PC-9 (cell line): ENCODE data around the gene CPEB2. TPM values are rescaled to one million over a fixed set of nuclear protein-coding genes. Genes with fewer than 3 reads are reported as not detected.
A peak's percentile ranks its signal among the peaks of the same experiment; 100 is the strongest.

Source experiments
- BruUV-seq: library from RNA; stranded (reverse); fragments of 400-500 nt; replicated peaks from 2 replicates; lab custom pipeline; 2021; lab: Mats Ljungman, UMichigan
- CTCF ChIA-PET: fragments of 300-600 bp; sonication (Branson Sonifier 250); formaldehyde crosslinking; loops from one replicate; lab custom pipeline; 2022; ENCODE audit warnings: antibody characterized with exemption; lab: Charles Lee
- POLR2A ChIA-PET: fragments of 300-600 bp; sonication (Branson Sonifier 250); formaldehyde crosslinking; loops from one replicate; lab custom pipeline; 2022; ENCODE audit warnings: antibody characterized with exemption; ENCODE audit not compliant: unreplicated experiment; lab: Charles Lee
- DNase-seq, 2 experiments: peaks; one replicate each; pipeline versions ENCODE4 v3.0.0 to v3.0.0-alpha.2; 2015 to 2022; ENCODE audit warnings: mixed read lengths in 1 of 2
- H2AFZ ChIP-seq: fragments of 200-600 bp; sonication (generic); 2 replicates; pipeline ENCODE4 v1.8.1; 2017; ENCODE audit warnings: antibody characterized with exemption
- H3F3A ChIP-seq: fragments of 200-600 bp; sonication (generic); 2 replicates; pipeline ENCODE4 v1.8.1; 2017; ENCODE audit warnings: antibody characterized with exemption, mild to moderate bottlenecking, low read depth; ENCODE audit not compliant: insufficient read depth
- H3K27ac ChIP-seq: fragments of 200-600 bp; sonication (generic); 2 replicates; pipeline ENCODE4 v1.6.1; 2016; ENCODE audit warnings: mixed run types
- H3K27me3 ChIP-seq: fragments of 200-600 bp; sonication (generic); 2 replicates; pipeline ENCODE4 v1.6.1; 2016; ENCODE audit warnings: low read depth, mixed run types; ENCODE audit not compliant: insufficient read depth
- H3K36me3 ChIP-seq: fragments of 200-600 bp; sonication (generic); 2 replicates; pipeline ENCODE4 v1.6.1; 2016; ENCODE audit warnings: low read depth, mixed run types
- H3K4me1 ChIP-seq: fragments of 200-600 bp; sonication (generic); replicated peaks from 2 replicates; pipeline ENCODE4 v1.6.1; 2016; ENCODE audit warnings: mixed run types; ENCODE audit not compliant: insufficient read depth
- H3K4me2 ChIP-seq: fragments of 200-600 bp; sonication (generic); 2 replicates; pipeline ENCODE4 v1.6.1; 2017; ENCODE audit warnings: mixed run types
- H3K4me3 ChIP-seq: fragments of 200-600 bp; sonication (generic); 2 replicates; pipeline ENCODE4 v1.6.1; 2016; ENCODE audit warnings: mixed run types
- H3K79me2 ChIP-seq: fragments of 200-600 bp; sonication (generic); 2 replicates; pipeline ENCODE4 v1.6.1; 2017; ENCODE audit warnings: low read depth, mixed run types
- H3K9me2 ChIP-seq: fragments of 200-600 bp; sonication (generic); 2 replicates; pipeline ENCODE4 v1.8.1; 2017; ENCODE audit warnings: mild to moderate bottlenecking; ENCODE audit not compliant: insufficient read depth
- H3K9me3 ChIP-seq: fragments of 200-600 bp; sonication (generic); 2 replicates; pipeline ENCODE4 v1.8.1; 2016; ENCODE audit warnings: low read depth; ENCODE audit not compliant: insufficient read depth
- H4K20me1 ChIP-seq: fragments of 200-600 bp; sonication (generic); 2 replicates; pipeline ENCODE4 v1.8.1; 2017; ENCODE audit not compliant: insufficient read depth
- EZH2 ChIP-seq: fragments of 200-600 bp; sonication (generic); IDR thresholded peaks from 2 replicates; pipeline ENCODE4 v1.8.0; 2017; ENCODE audit warnings: antibody characterized with exemption, low read depth
- intact Hi-C: fragments of 100-400 bp; cut with micrococcal nuclease; formaldehyde crosslinking; loops from one replicate; pipeline ENCODE4 v1.10.0; 2022; ENCODE audit not compliant: unreplicated experiment
- total RNA-seq: library from RNA; stranded (reverse); gene quantifications from 2 replicates; pipeline ENCODE4 v1.2.3, GENCODE V29; 2021
- TF ChIP-seq, protein P1 (sequence below): fragments of 200-600 bp; sonication (generic); conservative IDR thresholded peaks from 2 replicates; pipeline ENCODE4 v1.6.1; 2017; ENCODE audit warnings: mixed run types, antibody characterized with exemption, mild to moderate bottlenecking, moderate library complexity

The CPEB2 gene
- total RNA-seq, 1 experiment from 2014 or later, result 9.4 TPM

DNA sequence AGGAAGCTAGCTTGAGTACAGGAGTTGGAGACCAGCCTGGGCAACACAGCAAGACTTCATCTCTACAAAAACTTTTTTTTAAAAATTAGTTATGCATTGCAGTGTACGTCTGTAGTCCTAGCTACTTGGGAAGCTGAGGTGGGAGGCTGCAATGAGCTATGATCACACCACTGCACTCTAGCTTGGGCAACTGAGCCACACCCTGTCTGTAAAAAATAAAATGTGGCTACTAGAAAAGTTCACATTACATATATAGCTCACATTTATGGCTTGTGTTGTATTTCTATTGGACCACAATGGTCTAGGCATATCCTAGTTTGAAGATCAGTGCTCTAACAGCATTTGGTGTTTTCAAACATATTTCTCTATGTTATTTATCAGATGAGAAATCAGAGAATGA lies 11.8 kb upstream of the CPEB2 start:
- H2AFZ ChIP-seq, result no peak overlapping the region
- no TSS peak for BruUV-seq
- no peaks in the 10 kb centered on the region; the same call in 1 of the 2 replicates for H3K9me2 ChIP-seq
- no peak overlapping the region for H3K27ac ChIP-seq
- no peak overlapping the region for H3K4me3 ChIP-seq
- no peak overlapping the region for H3K4me2 ChIP-seq
- intact Hi-C loops, result no loop called here
- CTCF ChIA-PET, result no interaction called here
- no peak for DNase-seq
- H3F3A ChIP-seq, result no peaks in the 10 kb centered on the region
- POLR2A ChIA-PET, result no interaction called here
- H3K27me3 ChIP-seq, result no peaks in the 10 kb centered on the region
- H3K4me1 ChIP-seq, result no peaks in the 10 kb centered on the region; the same call in 1 of the 2 replicates
- H3K79me2 ChIP-seq, result no peaks in the 10 kb centered on the region
- no peaks in the 10 kb centered on the region for H4K20me1 ChIP-seq
- H3K9me3 ChIP-seq, result no peaks in the 10 kb centered on the region
- H3K36me3 ChIP-seq, result no peaks in the 10 kb centered on the region
- TF ChIP-seq, protein P1, sequence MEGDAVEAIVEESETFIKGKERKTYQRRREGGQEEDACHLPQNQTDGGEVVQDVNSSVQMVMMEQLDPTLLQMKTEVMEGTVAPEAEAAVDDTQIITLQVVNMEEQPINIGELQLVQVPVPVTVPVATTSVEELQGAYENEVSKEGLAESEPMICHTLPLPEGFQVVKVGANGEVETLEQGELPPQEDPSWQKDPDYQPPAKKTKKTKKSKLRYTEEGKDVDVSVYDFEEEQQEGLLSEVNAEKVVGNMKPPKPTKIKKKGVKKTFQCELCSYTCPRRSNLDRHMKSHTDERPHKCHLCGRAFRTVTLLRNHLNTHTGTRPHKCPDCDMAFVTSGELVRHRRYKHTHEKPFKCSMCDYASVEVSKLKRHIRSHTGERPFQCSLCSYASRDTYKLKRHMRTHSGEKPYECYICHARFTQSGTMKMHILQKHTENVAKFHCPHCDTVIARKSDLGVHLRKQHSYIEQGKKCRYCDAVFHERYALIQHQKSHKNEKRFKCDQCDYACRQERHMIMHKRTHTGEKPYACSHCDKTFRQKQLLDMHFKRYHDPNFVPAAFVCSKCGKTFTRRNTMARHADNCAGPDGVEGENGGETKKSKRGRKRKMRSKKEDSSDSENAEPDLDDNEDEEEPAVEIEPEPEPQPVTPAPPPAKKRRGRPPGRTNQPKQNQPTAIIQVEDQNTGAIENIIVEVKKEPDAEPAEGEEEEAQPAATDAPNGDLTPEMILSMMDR, result no peak
- no peak for TF ChIP-seq EZH2

DNA sequence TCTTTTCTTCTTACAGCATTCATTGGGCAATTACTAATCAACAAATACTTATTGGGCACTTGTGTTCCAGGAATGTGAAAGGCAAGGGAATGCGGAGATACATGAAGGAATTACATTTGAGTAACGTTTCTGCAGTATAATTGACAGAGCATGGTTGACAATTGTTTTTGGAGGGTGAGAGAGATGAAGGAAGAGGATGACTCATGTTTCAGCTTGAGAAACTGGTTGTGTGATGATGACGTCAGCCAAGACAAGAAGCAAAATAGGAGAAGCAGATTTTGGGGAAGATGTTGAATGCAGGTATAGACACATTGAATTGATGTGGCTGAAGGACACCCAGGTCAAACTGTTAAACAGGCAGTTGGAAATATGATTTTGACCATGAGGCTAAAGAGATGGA lies 8.0 kb upstream of the CPEB2 start:
- no peaks in the 10 kb centered on the region for H3K36me3 ChIP-seq
- intact Hi-C loops, result no loop called here
- no peaks in the 10 kb centered on the region for H3K9me2 ChIP-seq
- no peaks in the 10 kb centered on the region; the same call in 1 of the 2 replicates for H3K4me1 ChIP-seq
- ChIA-PET CTCF (no interaction called here), POLR2A (interaction anchor here (0.6 kb wide), 2 partner anchors 173 to 1222 kb away, joined by 4 to 11 read pairs; no protein-coding TSS in a partner anchor)
- no peak overlapping the region for H3K27ac ChIP-seq
- H3K27me3 ChIP-seq, result no peaks in the 10 kb centered on the region
- no peaks in the 10 kb centered on the region for H3F3A ChIP-seq
- no peaks in the 10 kb centered on the region for H3K79me2 ChIP-seq
- no peak overlapping the region for H2AFZ ChIP-seq
- peak; percentile 21 to 67 for DNase-seq
- no peak overlapping the region for H3K4me3 ChIP-seq
- BruUV-seq, result no TSS peak
- no peaks in the 10 kb centered on the region for H4K20me1 ChIP-seq
- TF ChIP-seq EZH2, result no peak
- TF ChIP-seq, protein P1, result no peak
- H3K9me3 ChIP-seq, result no peaks in the 10 kb centered on the region
- H3K4me2 ChIP-seq, result peak overlapping the region; percentile 20; the same call in 1 of the 2 replicates

DNA sequence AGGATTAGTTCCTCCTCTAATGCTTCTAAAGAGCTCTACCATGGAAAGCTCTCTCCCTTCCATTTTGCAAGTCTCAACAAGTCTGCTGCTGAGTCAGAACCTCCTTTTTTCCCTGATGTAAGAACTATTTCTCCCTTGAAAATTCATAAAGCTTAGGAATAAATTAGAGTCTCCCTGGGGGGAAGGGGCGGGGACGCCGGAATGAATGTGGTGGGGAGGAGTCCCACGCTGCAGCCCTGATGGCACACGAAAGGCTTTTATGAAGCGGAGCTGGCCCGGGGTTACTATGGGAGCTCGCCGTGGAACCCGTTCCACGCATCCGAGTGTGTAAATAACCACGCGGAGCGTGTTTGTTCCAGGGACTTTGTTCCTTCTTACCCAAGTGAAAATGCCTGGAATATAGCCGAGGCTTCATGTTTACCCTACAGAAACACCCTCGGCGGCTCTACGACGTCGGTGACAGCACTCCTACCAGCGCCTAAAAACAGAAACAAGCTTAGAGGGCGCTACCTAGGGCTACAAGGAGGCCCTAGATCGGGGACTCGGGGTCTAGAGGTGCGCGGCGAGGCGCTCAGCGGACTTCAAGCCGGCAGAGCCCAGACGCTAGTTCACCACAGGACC lies 923 bp upstream of the CPEB2 start:
- Histone ChIP-seq H3K79me2 (peaks cover 15% of the 10 kb centered on the region), H4K20me1 (no peaks in the 10 kb centered on the region), H3K4me3 (peak overlapping the region; percentile 90), H3K27ac (peak overlapping the region; percentile 82), H2AFZ (peak overlapping the region; percentile 95), H3K27me3 (no peaks in the 10 kb centered on the region), H3K9me2 (no peaks in the 10 kb centered on the region), H3K4me2 (peak overlapping the region; percentile 68), H3K9me3 (no peaks in the 10 kb centered on the region), H3K36me3 (no peaks in the 10 kb centered on the region), H3F3A (peaks cover 12% of the 10 kb centered on the region; the same call in 1 of the 2 replicates), H3K4me1 (peaks cover 18% of the 10 kb centered on the region; the same call in 1 of the 2 replicates)
- BruUV-seq, result no TSS peak
- CTCF ChIA-PET, result interaction anchor here (0.6 kb wide), 2 partner anchors 76 to 160 kb away, joined by 3 read pairs; no protein-coding TSS in a partner anchor
- no peak for TF ChIP-seq EZH2
- TF ChIP-seq, protein P1, result no peak; the same call in 1 of the 2 replicates
- POLR2A ChIA-PET, result interaction anchor here (0.5 to 1.0 kb wide), 5 partner anchors 37 to 1119 kb away, joined by 3 to 25 read pairs (median 6); no protein-coding TSS in a partner anchor
- intact Hi-C loops, result loop anchor here (1.0 to 10.0 kb wide), 8 partner anchors 85 to 1344 kb away; no protein-coding TSS in a partner anchor
- DNase-seq, result peak; percentile 70 to 74
